GM03348 (cell line): ENCODE measurements around the gene GABBR1.

Experiments used
- DNase-seq: peaks from one replicate; pipeline ENCODE4 v3.0.0; 2012; ENCODE audit warnings: low spot score

The GABBR1 gene

DNA sequence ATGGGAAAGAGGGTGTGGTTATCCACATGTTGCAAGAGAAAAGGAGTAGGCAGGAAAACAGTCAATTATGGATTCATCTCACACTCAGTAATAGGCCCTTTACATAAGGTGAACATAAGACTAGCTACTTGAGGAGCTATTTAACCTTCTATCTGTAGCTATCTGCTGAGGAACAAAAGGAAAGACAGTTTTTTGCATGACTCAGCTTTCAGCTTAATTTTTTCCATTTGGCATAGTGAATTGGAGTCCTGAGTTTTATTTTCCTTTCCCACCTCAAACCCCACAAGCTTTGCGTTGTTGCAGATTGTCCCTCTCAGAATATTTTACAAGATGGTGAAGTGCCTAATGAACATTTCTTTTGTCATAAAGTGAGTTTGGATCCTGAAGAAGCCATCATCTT lies 105.9 kb downstream of the GABBR1 start:
- DNase-seq = no peak

DNA sequence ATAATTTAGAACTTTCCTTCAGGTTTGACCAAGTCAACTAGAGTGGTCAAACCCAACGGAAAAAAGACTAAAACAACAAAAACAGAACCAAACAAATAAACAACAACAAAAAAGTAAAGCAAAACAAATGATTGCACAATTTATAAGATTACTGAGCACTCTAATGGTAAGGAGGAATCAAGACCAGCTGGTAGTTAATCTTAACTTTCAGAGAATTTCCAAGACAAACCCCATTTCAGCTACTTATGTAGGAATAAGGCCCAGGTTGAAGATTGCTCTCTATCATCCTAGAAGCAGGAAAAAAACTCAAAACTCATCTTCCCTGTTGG lies 107.7 kb downstream of the GABBR1 start:
- no peak for DNase-seq

GRCh38 chr6:29524444-29525310 lies 108.3 kb downstream of the GABBR1 start:
- no peak for DNase-seq

- DNase-seq = no peak
These were observed 108.9 kb downstream of the GABBR1 start for GRCh38 chr6:29524044-29524443.

DNA sequence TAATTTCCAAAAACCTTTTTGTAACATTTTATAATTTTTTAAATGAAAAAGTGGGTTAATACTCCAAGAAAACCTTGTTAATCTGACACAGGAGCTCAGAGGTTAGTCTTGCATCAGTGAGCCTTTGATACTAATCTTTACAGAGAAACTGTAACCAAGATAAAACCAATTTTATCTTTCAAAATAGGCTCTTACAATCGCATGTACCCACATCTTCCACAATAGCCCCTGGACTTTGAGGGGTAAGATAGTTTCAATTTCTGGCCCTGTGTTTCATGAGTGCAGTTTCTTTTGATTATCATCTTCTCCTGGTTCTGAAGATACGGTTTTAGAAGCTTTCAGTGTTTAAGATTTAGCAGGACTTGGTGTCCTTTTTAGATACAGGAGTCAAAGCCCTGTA lies 110.8 kb downstream of the GABBR1 start:
- no peak for DNase-seq

DNA sequence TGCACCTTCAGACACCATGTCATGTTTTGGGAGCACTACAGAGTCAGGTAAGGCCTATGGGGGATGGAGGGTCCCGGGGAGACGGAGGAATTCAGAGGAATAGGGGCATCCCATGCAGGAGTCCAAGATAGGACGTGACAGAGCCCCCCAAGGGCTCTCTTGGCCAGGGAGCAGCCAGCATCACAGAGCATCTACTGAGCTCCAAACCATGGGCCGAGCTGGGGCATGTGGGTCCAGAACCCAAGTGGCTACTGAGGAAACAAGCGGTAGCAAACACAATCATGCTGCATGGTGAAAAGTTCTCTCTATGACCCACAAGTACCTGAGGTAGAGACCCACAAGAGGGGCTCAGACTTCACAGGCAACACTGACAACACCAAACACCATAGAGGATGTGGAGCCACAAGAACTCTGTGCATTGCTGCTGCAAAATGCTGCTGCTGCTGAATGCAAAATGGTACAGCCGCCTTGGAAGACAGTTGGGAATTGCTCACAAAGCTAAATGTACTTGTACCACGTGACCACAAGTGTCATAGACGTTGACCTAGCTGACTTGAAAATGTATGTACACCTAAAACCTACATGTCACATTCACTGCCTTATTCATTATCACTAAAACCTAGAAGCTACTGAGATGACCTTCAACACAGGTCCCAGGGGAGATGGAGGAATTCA lies 111.8 kb downstream of the GABBR1 start:
- DNase-seq = no peak

DNA sequence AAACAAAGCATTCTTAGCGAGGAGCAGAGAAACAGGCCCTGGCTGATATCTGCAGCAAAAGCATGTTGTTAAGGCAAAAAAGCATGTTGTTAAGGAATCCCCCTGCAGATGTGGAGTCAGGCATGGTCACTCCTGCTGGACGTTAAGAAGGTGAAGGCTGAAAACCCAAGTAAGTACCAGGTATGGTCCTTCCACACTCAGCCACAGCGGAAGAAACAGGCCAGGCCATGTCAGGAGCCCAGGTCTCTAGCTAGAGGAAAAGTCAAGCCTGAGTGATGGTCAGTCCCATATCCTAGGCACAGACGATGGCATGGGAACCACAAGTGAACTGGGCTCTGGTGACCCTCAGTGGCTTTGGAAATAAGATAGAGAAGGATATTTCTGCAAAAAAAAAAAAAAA lies 112.8 kb downstream of the GABBR1 start:
- DNase-seq = no peak

GRCh38 chr6:29519291-29520010 lies 113.5 kb downstream of the GABBR1 start:
- no peak for DNase-seq

- DNase-seq = no peak
These were observed 115.1 kb downstream of the GABBR1 start for GRCh38 chr6:29517728-29518440.

- no peak for DNase-seq
These were observed 115.7 kb downstream of the GABBR1 start for GRCh38 chr6:29517245-29517644.

DNA sequence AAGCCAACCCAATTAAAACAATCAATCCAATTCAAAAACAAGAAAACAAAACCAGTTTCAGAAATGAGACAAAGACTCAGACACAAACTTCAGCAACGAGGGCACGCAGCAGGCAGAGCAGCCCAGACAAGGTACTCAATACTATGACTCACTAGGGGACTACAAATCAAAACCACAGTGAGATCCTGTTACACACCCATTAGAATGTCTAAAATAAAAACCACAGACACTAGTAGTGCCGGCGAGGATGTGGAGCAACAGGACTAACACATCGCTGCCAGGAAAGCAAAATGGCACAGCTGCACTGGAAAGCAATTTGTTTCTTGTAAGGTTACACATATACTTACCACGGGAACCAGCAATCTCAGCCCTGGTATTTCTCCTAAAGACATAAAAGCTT lies 116.9 kb downstream of the GABBR1 start:
- no peak for DNase-seq

GRCh38 chr6:29510746-29511300 lies 122.2 kb downstream of the GABBR1 start:
- no peak for DNase-seq

GRCh38 chr6:29510202-29510601 lies 122.8 kb downstream of the GABBR1 start:
- no peak for DNase-seq
